HepG2 (cell line): Measurements from ENCODE around the gene IL11RA. TPM values are rescaled to one million over a fixed set of nuclear protein-coding genes. Genes with fewer than 3 reads are reported as not detected.
A peak's percentile ranks its signal among the peaks of the same experiment; 100 is the strongest.

Experiments
- GLMP ChIP-seq: sonication (generic); formaldehyde crosslinking; IDR thresholded peaks from 2 replicates; pipeline ENCODE4 v1.9.0; 2021; ENCODE audit warnings: missing genetic modification reagents, mild to moderate bottlenecking, borderline replicate concordance
- HOXA9 ChIP-seq: sonication (generic); formaldehyde crosslinking; IDR thresholded peaks from 2 replicates; pipeline ENCODE4 v1.8.1; 2022; ENCODE audit warnings: missing genetic modification reagents, mild to moderate bottlenecking, moderate library complexity, borderline replicate concordance
- ISL2 ChIP-seq: sonication (generic); formaldehyde crosslinking; IDR thresholded peaks from 2 replicates; pipeline ENCODE4 v1.5.0; 2020; ENCODE audit warnings: missing genetic modification reagents
- KDM4B ChIP-seq: sonication (generic); formaldehyde crosslinking; IDR thresholded peaks from 2 replicates; pipeline ENCODE4 v1.4.0; 2020; ENCODE audit warnings: missing genetic modification reagents
- RBAK ChIP-seq: sonication (generic); formaldehyde crosslinking; IDR thresholded peaks from 2 replicates; pipeline ENCODE4 v1.5.1; 2020; ENCODE audit warnings: mild to moderate bottlenecking, missing genetic modification reagents
- SALL1 ChIP-seq: sonication (generic); formaldehyde crosslinking; IDR thresholded peaks from 2 replicates; pipeline ENCODE4 v1.8.0; 2022; ENCODE audit warnings: mild to moderate bottlenecking, missing genetic modification reagents
- SOX6 ChIP-seq, 2 experiments: fragments of 450-650 bp in 1 of 2; sonication (generic) in 1 of 2; formaldehyde crosslinking in 1 of 2; IDR thresholded peaks; 2 replicates each; pipeline versions ENCODE4 v1.4.0 to v1.6.1; 2017 to 2020; ENCODE audit warnings: antibody characterized with exemption in 1 of 2, mild to moderate bottlenecking in 1 of 2, missing genetic modification reagents in 1 of 2
- TEF ChIP-seq: sonication (generic); formaldehyde crosslinking; IDR thresholded peaks from 2 replicates; pipeline ENCODE4 v1.5.0; 2020; ENCODE audit warnings: missing genetic modification reagents
- ZBTB40 ChIP-seq, 2 experiments: fragments of 450-650 bp in 1 of 2; sonication (generic) in 1 of 2; formaldehyde crosslinking in 1 of 2; IDR thresholded peaks; 2 replicates each; pipeline versions ENCODE4 v1.6.1 to v1.8.0; 2016 to 2022; ENCODE audit warnings: antibody characterized with exemption in 1 of 2, mild to moderate bottlenecking in 1 of 2, missing genetic modification reagents in 1 of 2
- ZFX ChIP-seq: sonication (generic); formaldehyde crosslinking; IDR thresholded peaks from 2 replicates; pipeline ENCODE4 v1.4.0; 2020; ENCODE audit warnings: mild to moderate bottlenecking, low read depth, missing genetic modification reagents, moderate library complexity
- ZNF704 ChIP-seq: sonication (generic); formaldehyde crosslinking; IDR thresholded peaks from 2 replicates; pipeline ENCODE4 v1.8.1; 2023; ENCODE audit warnings: mild to moderate bottlenecking, inconsistent platforms, moderate library complexity, missing genetic modification reagents, borderline replicate concordance
- ZNF883 ChIP-seq: sonication (generic); formaldehyde crosslinking; IDR thresholded peaks from 2 replicates; pipeline ENCODE4 v1.5.1; 2020; ENCODE audit warnings: mild to moderate bottlenecking, missing genetic modification reagents; ENCODE audit errors: not compliant biosample characterization
- polyA plus RNA-seq, 8 experiments: library from polyadenylated mRNA; depleted of rRNA in 3 of 8; stranded (reverse) in 7 of 8; unstranded in 1 of 8; fragments of >200 nt; fragmentation: Illumina TruSeq in 4 of 8; extraction: Trizol in 4 of 8; gene quantifications; 2 replicates each; pipeline versions ENCODE4 v1.2.1 to v1.2.3, GENCODE V29; 2011 to 2016; ENCODE audit warnings: low read depth in 4 of 8, missing spikeins in 1 of 8, mixed read lengths in 1 of 8; ENCODE audit not compliant: insufficient read depth in 1 of 8
- total RNA-seq, 5 experiments: library from RNA; depleted of rRNA; stranded (reverse); fragments of >200 nt; fragmentation: Illumina TruSeq; extraction: Trizol; gene quantifications; 2 replicates each; pipeline ENCODE4 v1.2.3, GENCODE V29; 2016; ENCODE audit warnings: low read depth in 1 of 5

IL11RA gene
- total and polyA plus RNA-seq, 2 of the 13 experiments (the other 11 are each of a cell fraction or from before 2014, with no cell fraction given): 2.0 to 4.2 TPM

GRCh38 chr9:34646211-34647083 is 5.5 kb upstream of the IL11RA start, which contains the start of gene GALT (continued):
- TF ChIP-seq ZFX (CRISPR knock-in tag): peak; percentile 99
- no peak for TF ChIP-seq HOXA9 (CRISPR knock-in tag)
- TF ChIP-seq TEF (CRISPR knock-in tag): no peak
- peak; percentile 77 for TF ChIP-seq SALL1 (CRISPR knock-in tag)
- TF ChIP-seq RBAK: 0 out of 2 replicates have a peak, but pooled peaks have one; percentile 30
- no peak for TF ChIP-seq ZNF883 (CRISPR knock-in tag)
- TF ChIP-seq ZNF704 (CRISPR knock-in tag): no peak
- TF ChIP-seq ZBTB40 (IDR thresholded peaks at IDR 0.05): no peak
- no peak; the same call in 1 of the 2 replicates for TF ChIP-seq ZBTB40 (CRISPR knock-in tag; IDR thresholded peaks at IDR 0.05)
- peak; percentile 45; the same call in 1 of the 2 replicates for TF ChIP-seq KDM4B
- TF ChIP-seq SOX6 (IDR thresholded peaks at IDR 0.05): no peak
- peak; percentile 66 for TF ChIP-seq SOX6 (CRISPR knock-in tag; IDR thresholded peaks at IDR 0.05)
- TF ChIP-seq GLMP (CRISPR knock-in tag): no peak
- TF ChIP-seq ISL2: peak; percentile 19; the same call in 1 of the 2 replicates
